HepG2 (cell line): ENCODE results near the gene HS3ST1. TPM values are rescaled to one million over a fixed set of nuclear protein-coding genes. Genes with fewer than 3 reads are reported as not detected.

Experiments
- ATAC-seq: fragments of 200-7000 bp; cut with Tn5 transposase; 3 replicates; pipeline ENCODE4 v1.9.1; 2020; ENCODE audit warnings: mild to moderate bottlenecking, moderate library complexity
- BruUV-seq: library from RNA; stranded (reverse); fragments of 400-500 nt; replicated peaks from 2 replicates; lab custom pipeline; 2021; lab: Mats Ljungman, UMichigan
- CTCF ChIA-PET: fragments of 300-600 bp; formaldehyde crosslinking; extraction: SDS; loops from one replicate; lab custom pipeline; 2021; ENCODE audit warnings: low total read pairs, inconsistent platforms, low intra/inter-chr PET ratio; lab: Yijun Ruan, JAX
- POLR2A ChIA-PET: fragments of 350-600 bp; sonication (Branson Sonifier 250); formaldehyde crosslinking; loops from one replicate; lab custom pipeline; 2020; ENCODE audit warnings: antibody characterized with exemption, inconsistent platforms; lab: Yijun Ruan, JAX
- DNase-seq: peaks from one replicate; pipeline ENCODE4 v3.0.0-alpha.2; 2015; ENCODE audit warnings: low spot score
- FAIRE-seq: peaks from 3 replicates; lab custom pipeline; 2011; peaks lifted over from hg19 to GRCh38; lab: Jason Lieb, UNC
- H2AFZ ChIP-seq: one replicate; pipeline ENCODE4 v1.6.1; 2011; ENCODE audit warnings: low read length, inconsistent platforms
- H3K27ac ChIP-seq: fragments of 300-600 bp; 3 replicates; pipeline ENCODE4 v1.8.0; 2011; ENCODE audit warnings: mixed run types, mild to moderate bottlenecking, mixed read lengths, low read length, inconsistent platforms; ENCODE audit not compliant: insufficient read depth; ENCODE audit errors: extremely low read length
- H3K27me3 ChIP-seq, 2 experiments: fragments of 200-600 bp in 1 of 2; 2 replicates in 1 of 2; 3 replicates in 1 of 2; pipeline versions ENCODE4 v1.6.0 to v1.8.0; 2011; ENCODE audit warnings: low read length in 2 of 2, mild to moderate bottlenecking in 2 of 2, moderate library complexity in 2 of 2, inconsistent platforms in 1 of 2; ENCODE audit not compliant: insufficient read depth in 2 of 2, control insufficient read depth in 1 of 2
- H3K36me3 ChIP-seq, 2 experiments: fragments of 200-600 bp in 1 of 2; replicated peaks in 1 of 2; 2 replicates in 1 of 2; 3 replicates in 1 of 2; pipeline versions ENCODE4 v1.5.1 to v1.8.0; 2011; ENCODE audit warnings: low read length in 2 of 2, inconsistent platforms in 1 of 2; ENCODE audit not compliant: insufficient read depth in 2 of 2, control insufficient read depth in 1 of 2
- H3K4me1 ChIP-seq: 2 replicates; pipeline ENCODE4 v1.5.1; 2012; ENCODE audit warnings: low read length, inconsistent platforms; ENCODE audit not compliant: insufficient read depth
- H3K4me2 ChIP-seq: 2 replicates; pipeline ENCODE4 v1.6.0; 2011; ENCODE audit warnings: low read depth, low read length, inconsistent platforms
- H3K4me3 ChIP-seq, 3 experiments: fragments of 200-600 bp in 1 of 3; sonication (generic), shearing (Covaris generic) in 1 of 3; replicated peaks in 1 of 3; 2 replicates each; pipeline ENCODE4 v1.5.1; 2011 to 2016; ENCODE audit warnings: low read length in 3 of 3, inconsistent platforms in 2 of 3, low read depth in 2 of 3, mild to moderate bottlenecking in 2 of 3, control low read depth in 1 of 3, mixed read lengths in 1 of 3; ENCODE audit not compliant: insufficient read depth in 1 of 3
- H3K79me2 ChIP-seq: one replicate; pipeline ENCODE4 v1.6.1; 2011; ENCODE audit warnings: low read length, inconsistent platforms; ENCODE audit not compliant: insufficient read depth
- H3K9ac ChIP-seq: 2 replicates; pipeline ENCODE4 v1.6.0; 2011; ENCODE audit warnings: mild to moderate bottlenecking, low read depth, low read length, inconsistent platforms; ENCODE audit not compliant: insufficient read depth
- H3K9me3 ChIP-seq: 2 replicates; pipeline ENCODE4 v1.5.1; 2012; ENCODE audit warnings: mild to moderate bottlenecking, low read length
- H4K20me1 ChIP-seq: 2 replicates; pipeline ENCODE4 v1.6.0; 2011; ENCODE audit warnings: inconsistent platforms, mild to moderate bottlenecking, low read length, moderate library complexity; ENCODE audit not compliant: insufficient read depth
- BRCA1 ChIP-seq: sonication (generic); formaldehyde crosslinking; IDR thresholded peaks from 2 replicates; pipeline ENCODE4 v1.4.0; 2020; ENCODE audit warnings: missing genetic modification reagents
- CHD4 ChIP-seq: fragments of 200-600 bp; sonication (generic); IDR thresholded peaks from 2 replicates; pipeline ENCODE4 v1.7.0; 2017; ENCODE audit warnings: mild to moderate bottlenecking, low read length, borderline replicate concordance
- EED ChIP-seq: sonication (generic); formaldehyde crosslinking; IDR thresholded peaks from 2 replicates; pipeline ENCODE4 v1.5.0; 2020; ENCODE audit warnings: mild to moderate bottlenecking, missing genetic modification reagents
- ELF1 ChIP-seq: sonication (generic); formaldehyde crosslinking; IDR thresholded peaks from 2 replicates; pipeline ENCODE4 v1.4.0; 2020; ENCODE audit warnings: missing genetic modification reagents
- FOXJ3 ChIP-seq: sonication (generic); formaldehyde crosslinking; IDR thresholded peaks from 2 replicates; pipeline ENCODE4 v1.4.0; 2020; ENCODE audit warnings: missing genetic modification reagents, mild to moderate bottlenecking, borderline replicate concordance
- SALL1 ChIP-seq: sonication (generic); formaldehyde crosslinking; IDR thresholded peaks from 2 replicates; pipeline ENCODE4 v1.8.0; 2022; ENCODE audit warnings: mild to moderate bottlenecking, missing genetic modification reagents
- TCF7L2 ChIP-seq: IDR thresholded peaks from 2 replicates; pipeline ENCODE4 v1.6.1; 2011; ENCODE audit warnings: mild to moderate bottlenecking, low read depth, low read length, moderate library complexity
- ZFP82 ChIP-seq: sonication (generic); formaldehyde crosslinking; IDR thresholded peaks from 2 replicates; pipeline ENCODE4 v1.5.1; 2020; ENCODE audit warnings: mild to moderate bottlenecking, missing genetic modification reagents, borderline replicate concordance
- ZNF326 ChIP-seq: sonication (generic); formaldehyde crosslinking; IDR thresholded peaks from 2 replicates; pipeline ENCODE4 v1.4.0; 2020; ENCODE audit warnings: missing genetic modification reagents, borderline replicate concordance
- ZNF382 ChIP-seq: sonication (generic); formaldehyde crosslinking; IDR thresholded peaks from 2 replicates; pipeline ENCODE4 v1.5.0; 2020; ENCODE audit warnings: missing genetic modification reagents, mild to moderate bottlenecking, borderline replicate concordance
- ZNF558 ChIP-seq: sonication (generic); formaldehyde crosslinking; IDR thresholded peaks from 2 replicates; pipeline ENCODE4 v1.9.0; 2022; ENCODE audit warnings: mild to moderate bottlenecking, missing genetic modification reagents, borderline replicate concordance
- ZZZ3 ChIP-seq: sonication (generic); formaldehyde crosslinking; IDR thresholded peaks from 2 replicates; pipeline ENCODE4 v1.4.0; 2020; ENCODE audit warnings: missing genetic modification reagents, mild to moderate bottlenecking, borderline replicate concordance
- WGBS: methylation state at CpG from one replicate; pipeline ENCODE4 v1.1.6; 2017; ENCODE audit warnings: low lambda C conversion rate; 5-methylcytosine and 5-hydroxymethylcytosine counted together
- in situ Hi-C: cut with HindIII; loops from 2 replicates; pipeline ENCODE4 v1.10.0; 2017; ENCODE audit warnings: low pct_unique_long_range_greater_than_20kb; ENCODE audit not compliant: extremely low pct_ligation_motif_present
- intact Hi-C: fragments of 100-400 bp; cut with micrococcal nuclease; formaldehyde crosslinking; loops from one replicate; pipeline ENCODE4 v1.10.0; 2022; ENCODE audit not compliant: unreplicated experiment
- polyA plus RNA-seq, 8 experiments: library from polyadenylated mRNA; depleted of rRNA in 3 of 8; stranded (reverse) in 7 of 8; unstranded in 1 of 8; fragments of >200 nt; fragmentation: Illumina TruSeq in 4 of 8; extraction: Trizol in 4 of 8; gene quantifications; 2 replicates each; pipeline versions ENCODE4 v1.2.1 to v1.2.3, GENCODE V29; 2011 to 2016; ENCODE audit warnings: low read depth in 4 of 8, missing spikeins in 1 of 8, mixed read lengths in 1 of 8; ENCODE audit not compliant: insufficient read depth in 1 of 8
- total RNA-seq, 5 experiments: library from RNA; depleted of rRNA; stranded (reverse); fragments of >200 nt; fragmentation: Illumina TruSeq; extraction: Trizol; gene quantifications; 2 replicates each; pipeline ENCODE4 v1.2.3, GENCODE V29; 2016; ENCODE audit warnings: low read depth in 1 of 5
- TF ChIP-seq, protein P1 (sequence below): sonication (generic); formaldehyde crosslinking; IDR thresholded peaks from 2 replicates; pipeline ENCODE4 v1.5.0; 2020; ENCODE audit warnings: missing genetic modification reagents
- TF ChIP-seq, protein P2 (sequence below): sonication (generic); formaldehyde crosslinking; IDR thresholded peaks from 2 replicates; pipeline ENCODE4 v1.4.0; 2020; ENCODE audit warnings: mild to moderate bottlenecking, low read depth, missing genetic modification reagents
- TF ChIP-seq, protein P3 (sequence below): sonication (generic); formaldehyde crosslinking; IDR thresholded peaks from 2 replicates; pipeline ENCODE4 v1.4.0; 2020; ENCODE audit warnings: missing genetic modification reagents, borderline replicate concordance
- TF ChIP-seq, protein P4 (sequence below): sonication (generic); formaldehyde crosslinking; IDR thresholded peaks from 2 replicates; pipeline ENCODE4 v1.4.0; 2020; ENCODE audit warnings: mild to moderate bottlenecking, missing genetic modification reagents
- TF ChIP-seq, protein P5 (sequence below): sonication (generic); formaldehyde crosslinking; IDR thresholded peaks from 2 replicates; pipeline ENCODE4 v1.4.0; 2020; ENCODE audit warnings: mild to moderate bottlenecking, missing genetic modification reagents

HS3ST1 gene
- total and polyA plus RNA-seq, 2 of the 13 experiments (the other 11 are each of a cell fraction or from before 2014, with no cell fraction given): not detected

- ChIA-PET CTCF (no interaction called here), POLR2A (no interaction called here)
- Histone ChIP-seq H3K4me2 (no peak overlapping the region), H3K4me1 (no peaks in the 10 kb centered on the region), H3K27ac (no peak overlapping the region), H4K20me1 (no peaks in the 10 kb centered on the region), H2AFZ (no peak overlapping the region), H3K79me2 (no peaks in the 10 kb centered on the region), H3K9ac (no peak overlapping the region), H3K27me3 (no peaks in the 10 kb centered on the region), H3K36me3 (no peaks in the 10 kb centered on the region), H3K4me3 (no peak overlapping the region), H3K9me3 (peaks cover 66% of the 10 kb centered on the region)
- BruUV-seq: no TSS peak
- WGBS: 8% methylated on average over 3 of the region's 3 CpGs
- ATAC-seq (no peak), FAIRE-seq (no peak), DNase-seq (no peak)
- intact Hi-C loops: no loop called here
- in situ Hi-C loops: no loop called here
- no peak for TF ChIP-seq ZNF558 (CRISPR knock-in tag)
- TF ChIP-seq BRCA1 (CRISPR knock-in tag): no peak
- TF ChIP-seq ZNF382: no peak
- TF ChIP-seq EED: no peak
- TF ChIP-seq, protein P1, sequence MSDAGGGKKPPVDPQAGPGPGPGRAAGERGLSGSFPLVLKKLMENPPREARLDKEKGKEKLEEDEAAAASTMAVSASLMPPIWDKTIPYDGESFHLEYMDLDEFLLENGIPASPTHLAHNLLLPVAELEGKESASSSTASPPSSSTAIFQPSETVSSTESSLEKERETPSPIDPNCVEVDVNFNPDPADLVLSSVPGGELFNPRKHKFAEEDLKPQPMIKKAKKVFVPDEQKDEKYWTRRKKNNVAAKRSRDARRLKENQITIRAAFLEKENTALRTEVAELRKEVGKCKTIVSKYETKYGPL (CRISPR knock-in tag): no peak
- TF ChIP-seq ZFP82: no peak
- TF ChIP-seq, protein P2, sequence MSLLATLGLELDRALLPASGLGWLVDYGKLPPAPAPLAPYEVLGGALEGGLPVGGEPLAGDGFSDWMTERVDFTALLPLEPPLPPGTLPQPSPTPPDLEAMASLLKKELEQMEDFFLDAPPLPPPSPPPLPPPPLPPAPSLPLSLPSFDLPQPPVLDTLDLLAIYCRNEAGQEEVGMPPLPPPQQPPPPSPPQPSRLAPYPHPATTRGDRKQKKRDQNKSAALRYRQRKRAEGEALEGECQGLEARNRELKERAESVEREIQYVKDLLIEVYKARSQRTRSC (CRISPR knock-in tag): no peak
- no peak for TF ChIP-seq CHD4
- TF ChIP-seq, protein P3, sequence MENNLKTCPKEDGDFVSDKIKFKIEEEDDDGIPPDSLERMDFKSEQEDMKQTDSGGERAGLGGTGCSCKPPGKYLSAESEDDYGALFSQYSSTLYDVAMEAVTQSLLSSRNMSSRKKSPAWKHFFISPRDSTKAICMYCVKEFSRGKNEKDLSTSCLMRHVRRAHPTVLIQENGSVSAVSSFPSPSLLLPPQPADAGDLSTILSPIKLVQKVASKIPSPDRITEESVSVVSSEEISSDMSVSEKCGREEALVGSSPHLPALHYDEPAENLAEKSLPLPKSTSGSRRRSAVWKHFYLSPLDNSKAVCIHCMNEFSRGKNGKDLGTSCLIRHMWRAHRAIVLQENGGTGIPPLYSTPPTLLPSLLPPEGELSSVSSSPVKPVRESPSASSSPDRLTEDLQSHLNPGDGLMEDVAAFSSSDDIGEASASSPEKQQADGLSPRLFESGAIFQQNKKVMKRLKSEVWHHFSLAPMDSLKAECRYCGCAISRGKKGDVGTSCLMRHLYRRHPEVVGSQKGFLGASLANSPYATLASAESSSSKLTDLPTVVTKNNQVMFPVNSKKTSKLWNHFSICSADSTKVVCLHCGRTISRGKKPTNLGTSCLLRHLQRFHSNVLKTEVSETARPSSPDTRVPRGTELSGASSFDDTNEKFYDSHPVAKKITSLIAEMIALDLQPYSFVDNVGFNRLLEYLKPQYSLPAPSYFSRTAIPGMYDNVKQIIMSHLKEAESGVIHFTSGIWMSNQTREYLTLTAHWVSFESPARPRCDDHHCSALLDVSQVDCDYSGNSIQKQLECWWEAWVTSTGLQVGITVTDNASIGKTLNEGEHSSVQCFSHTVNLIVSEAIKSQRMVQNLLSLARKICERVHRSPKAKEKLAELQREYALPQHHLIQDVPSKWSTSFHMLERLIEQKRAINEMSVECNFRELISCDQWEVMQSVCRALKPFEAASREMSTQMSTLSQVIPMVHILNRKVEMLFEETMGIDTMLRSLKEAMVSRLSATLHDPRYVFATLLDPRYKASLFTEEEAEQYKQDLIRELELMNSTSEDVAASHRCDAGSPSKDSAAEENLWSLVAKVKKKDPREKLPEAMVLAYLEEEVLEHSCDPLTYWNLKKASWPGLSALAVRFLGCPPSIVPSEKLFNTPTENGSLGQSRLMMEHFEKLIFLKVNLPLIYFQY (CRISPR knock-in tag): no peak
- TF ChIP-seq TCF7L2: no peak
- TF ChIP-seq, protein P4, sequence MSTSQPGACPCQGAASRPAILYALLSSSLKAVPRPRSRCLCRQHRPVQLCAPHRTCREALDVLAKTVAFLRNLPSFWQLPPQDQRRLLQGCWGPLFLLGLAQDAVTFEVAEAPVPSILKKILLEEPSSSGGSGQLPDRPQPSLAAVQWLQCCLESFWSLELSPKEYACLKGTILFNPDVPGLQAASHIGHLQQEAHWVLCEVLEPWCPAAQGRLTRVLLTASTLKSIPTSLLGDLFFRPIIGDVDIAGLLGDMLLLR: no peak
- no peak for TF ChIP-seq ZZZ3 (CRISPR knock-in tag)
- no peak for TF ChIP-seq FOXJ3 (CRISPR knock-in tag)
- TF ChIP-seq, protein P5, sequence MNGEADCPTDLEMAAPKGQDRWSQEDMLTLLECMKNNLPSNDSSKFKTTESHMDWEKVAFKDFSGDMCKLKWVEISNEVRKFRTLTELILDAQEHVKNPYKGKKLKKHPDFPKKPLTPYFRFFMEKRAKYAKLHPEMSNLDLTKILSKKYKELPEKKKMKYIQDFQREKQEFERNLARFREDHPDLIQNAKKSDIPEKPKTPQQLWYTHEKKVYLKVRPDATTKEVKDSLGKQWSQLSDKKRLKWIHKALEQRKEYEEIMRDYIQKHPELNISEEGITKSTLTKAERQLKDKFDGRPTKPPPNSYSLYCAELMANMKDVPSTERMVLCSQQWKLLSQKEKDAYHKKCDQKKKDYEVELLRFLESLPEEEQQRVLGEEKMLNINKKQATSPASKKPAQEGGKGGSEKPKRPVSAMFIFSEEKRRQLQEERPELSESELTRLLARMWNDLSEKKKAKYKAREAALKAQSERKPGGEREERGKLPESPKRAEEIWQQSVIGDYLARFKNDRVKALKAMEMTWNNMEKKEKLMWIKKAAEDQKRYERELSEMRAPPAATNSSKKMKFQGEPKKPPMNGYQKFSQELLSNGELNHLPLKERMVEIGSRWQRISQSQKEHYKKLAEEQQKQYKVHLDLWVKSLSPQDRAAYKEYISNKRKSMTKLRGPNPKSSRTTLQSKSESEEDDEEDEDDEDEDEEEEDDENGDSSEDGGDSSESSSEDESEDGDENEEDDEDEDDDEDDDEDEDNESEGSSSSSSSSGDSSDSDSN (CRISPR knock-in tag): no peak
- TF ChIP-seq SALL1 (CRISPR knock-in tag): no peak
- no peak for TF ChIP-seq ZNF326 (CRISPR knock-in tag)
- no peak for TF ChIP-seq ELF1
These were observed 80.1 kb downstream of the HS3ST1 start for GRCh38 chr4:11348449-11349088.
